GM21825 (cell line): ENCODE results near the gene MUC13.
"Not testable (repeated sequence)": the region's sequence is repeated elsewhere in the genome, so short reads cannot be mapped to it uniquely, and the experiment has no call there.

Experiments
- ATAC-seq: cut with Tn5 transposase; IDR thresholded peaks from one replicate; pipeline ENCODE4 v1.9.1; 2021; ENCODE audit warnings: mild to moderate bottlenecking, moderate library complexity; ENCODE audit not compliant: unreplicated experiment

The MUC13 gene, protein sequence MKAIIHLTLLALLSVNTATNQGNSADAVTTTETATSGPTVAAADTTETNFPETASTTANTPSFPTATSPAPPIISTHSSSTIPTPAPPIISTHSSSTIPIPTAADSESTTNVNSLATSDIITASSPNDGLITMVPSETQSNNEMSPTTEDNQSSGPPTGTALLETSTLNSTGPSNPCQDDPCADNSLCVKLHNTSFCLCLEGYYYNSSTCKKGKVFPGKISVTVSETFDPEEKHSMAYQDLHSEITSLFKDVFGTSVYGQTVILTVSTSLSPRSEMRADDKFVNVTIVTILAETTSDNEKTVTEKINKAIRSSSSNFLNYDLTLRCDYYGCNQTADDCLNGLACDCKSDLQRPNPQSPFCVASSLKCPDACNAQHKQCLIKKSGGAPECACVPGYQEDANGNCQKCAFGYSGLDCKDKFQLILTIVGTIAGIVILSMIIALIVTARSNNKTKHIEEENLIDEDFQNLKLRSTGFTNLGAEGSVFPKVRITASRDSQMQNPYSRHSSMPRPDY

DNA sequence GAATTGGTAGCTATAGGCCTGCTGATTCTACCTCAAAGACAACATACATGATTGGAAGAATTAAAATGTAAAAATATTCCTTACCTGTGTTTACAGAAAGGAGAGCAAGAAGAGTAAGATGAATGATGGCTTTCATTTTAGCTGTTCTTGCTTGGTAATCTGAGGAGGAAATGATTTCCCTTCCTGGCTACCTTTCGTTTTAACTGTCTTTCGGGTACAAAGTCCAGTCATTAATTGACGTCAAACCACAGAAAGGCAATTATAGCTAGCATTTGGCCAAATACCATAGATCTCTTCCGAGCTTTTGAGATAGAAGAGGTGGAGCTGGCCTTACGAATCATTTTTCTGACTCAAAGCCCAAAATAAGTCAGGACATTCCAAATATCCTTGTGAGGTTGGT lies at the start of gene MUC13:
Gene MUC13, minus strand, starts transcription at position 175 of the 400 bp plus-strand sequence. Its CDS starts 39 bp downstream, at position 136.
- ATAC-seq = no peak

DNA sequence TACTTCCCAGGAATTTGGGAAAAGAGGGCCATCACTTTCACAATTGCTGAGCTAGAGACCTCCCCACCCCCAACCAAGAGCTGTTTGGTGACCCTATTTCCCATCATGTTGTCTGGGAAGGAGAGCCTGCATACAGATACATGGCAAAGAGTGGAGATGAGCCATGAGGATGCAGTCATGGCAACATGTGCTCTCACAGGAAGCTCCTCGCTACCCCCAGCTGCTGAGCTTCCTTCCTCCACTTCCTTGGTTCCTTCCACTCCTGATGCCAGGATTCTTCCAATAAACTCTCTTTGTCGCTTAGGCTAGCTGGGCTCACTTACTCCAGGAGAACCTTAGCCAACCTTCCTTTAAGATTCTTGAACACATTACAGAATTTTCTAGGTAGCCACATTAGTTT lies 48.3 kb upstream of the MUC13 start:
- no peak for ATAC-seq

DNA sequence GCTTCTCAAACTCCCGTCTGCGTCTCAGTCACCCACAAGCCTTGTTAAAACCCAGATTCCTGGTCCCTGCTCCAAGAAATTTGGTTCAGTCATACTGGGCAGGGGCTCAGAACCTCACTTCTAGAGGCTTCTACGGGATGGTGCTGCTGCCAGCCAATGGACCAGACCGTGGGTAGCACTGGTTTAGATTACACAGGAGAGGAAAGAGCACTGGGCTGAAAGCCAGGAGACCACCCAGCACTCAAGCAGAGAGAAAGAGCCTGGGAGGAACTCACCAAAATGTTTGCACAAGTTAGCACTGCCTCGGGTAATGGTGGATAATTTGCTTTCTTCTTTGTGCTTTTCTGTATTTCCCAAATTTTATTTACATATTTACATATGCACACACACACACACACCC lies 46.9 kb upstream of the MUC13 start:
- ATAC-seq = no peak

DNA sequence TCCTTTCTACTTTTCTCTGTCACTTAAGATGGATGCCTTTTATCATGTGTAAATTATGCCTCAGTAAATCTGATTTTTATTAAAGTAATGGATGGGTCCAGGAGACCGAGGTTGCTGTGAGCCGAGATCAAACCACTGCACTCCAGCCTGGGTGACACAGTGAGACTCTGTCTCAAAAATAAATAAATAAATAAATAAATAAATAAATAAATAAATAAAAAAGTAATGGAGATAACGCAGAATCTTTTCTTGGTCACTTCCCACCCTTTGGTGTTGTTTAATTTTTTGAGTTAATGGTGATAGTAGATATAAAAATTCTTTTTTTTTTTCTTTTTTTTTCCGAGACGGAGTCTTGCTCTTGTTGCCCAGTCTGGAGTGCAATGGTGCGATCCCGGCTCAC lies 44.1 kb upstream of the MUC13 start:
- no peak for ATAC-seq

DNA sequence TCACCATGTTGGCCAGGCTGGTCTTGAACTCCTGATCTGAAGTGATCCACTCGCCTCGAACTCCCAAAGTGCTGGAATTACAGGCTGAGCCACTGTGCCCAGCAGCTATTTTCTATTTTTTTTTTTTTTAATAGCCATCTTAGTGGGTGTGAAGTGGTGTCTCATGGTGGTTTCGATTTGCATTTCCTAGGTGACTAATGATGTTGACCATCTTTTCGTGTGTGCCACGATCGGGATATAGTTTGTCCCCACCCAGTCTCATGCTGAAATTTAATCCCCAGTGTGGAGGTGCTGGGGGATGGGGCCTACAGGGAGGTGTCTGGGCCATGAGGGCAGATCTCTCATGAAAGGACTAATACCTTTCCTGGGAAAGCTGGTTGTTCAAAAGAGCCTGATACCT lies 41.8 kb upstream of the MUC13 start:
- no peak for ATAC-seq

DNA sequence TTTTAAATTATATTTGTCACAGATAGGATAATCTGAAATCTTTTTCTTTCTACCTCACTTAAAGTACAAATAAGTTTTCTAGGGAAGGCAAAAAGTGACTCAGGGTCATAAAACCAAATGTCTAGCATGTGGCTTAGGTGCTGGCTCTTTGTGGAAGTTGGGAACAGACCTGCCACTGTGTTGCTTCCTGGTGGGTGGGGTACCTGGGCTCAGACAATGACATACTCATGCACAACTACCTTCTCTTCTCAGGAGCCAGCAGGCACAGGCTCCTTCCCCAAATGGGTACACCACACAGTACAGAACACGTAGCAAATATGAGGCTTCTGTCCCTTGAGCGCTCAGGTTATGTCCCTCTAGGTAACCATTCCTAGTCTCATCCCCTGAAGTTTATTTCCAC lies 40.1 kb upstream of the MUC13 start:
- ATAC-seq = no peak

DNA sequence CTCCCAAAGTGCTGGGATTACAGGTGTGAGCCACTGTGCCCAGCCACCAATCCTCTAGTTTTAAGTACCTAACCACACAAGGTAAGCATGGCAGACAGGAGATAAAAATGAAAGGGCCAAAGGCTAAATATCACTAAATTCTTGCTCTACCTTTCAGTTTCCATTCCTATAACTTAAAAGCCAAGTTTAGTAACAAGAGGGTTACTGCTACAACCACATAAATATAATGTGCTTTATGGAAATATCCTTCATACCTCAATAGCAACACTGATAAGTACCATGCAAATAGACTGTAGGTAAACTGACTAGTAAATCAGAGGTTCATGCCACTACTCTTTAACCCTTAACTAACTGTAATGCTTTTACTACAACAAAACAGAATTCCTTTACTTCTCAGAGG lies 38.7 kb upstream of the MUC13 start:
- no peak for ATAC-seq

DNA sequence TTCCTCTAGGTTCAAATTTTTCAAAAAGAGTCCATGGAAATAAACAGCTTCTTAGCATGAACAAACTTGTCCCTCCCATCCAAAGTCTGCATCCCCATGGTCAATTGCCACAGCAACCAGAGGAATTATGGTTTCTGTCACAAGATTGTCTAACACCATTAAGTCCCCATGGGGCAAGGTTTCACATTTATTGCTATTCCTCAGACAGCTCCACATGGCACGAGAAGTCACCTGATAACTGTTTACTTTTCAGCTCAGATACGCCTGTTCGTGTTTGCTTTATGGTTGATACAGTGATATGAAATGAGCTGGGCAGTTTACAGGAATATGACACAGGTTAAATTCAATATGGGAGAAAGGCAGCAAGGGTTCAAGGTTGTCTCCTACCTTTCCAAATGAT lies 37.9 kb upstream of the MUC13 start:
- no peak for ATAC-seq

DNA sequence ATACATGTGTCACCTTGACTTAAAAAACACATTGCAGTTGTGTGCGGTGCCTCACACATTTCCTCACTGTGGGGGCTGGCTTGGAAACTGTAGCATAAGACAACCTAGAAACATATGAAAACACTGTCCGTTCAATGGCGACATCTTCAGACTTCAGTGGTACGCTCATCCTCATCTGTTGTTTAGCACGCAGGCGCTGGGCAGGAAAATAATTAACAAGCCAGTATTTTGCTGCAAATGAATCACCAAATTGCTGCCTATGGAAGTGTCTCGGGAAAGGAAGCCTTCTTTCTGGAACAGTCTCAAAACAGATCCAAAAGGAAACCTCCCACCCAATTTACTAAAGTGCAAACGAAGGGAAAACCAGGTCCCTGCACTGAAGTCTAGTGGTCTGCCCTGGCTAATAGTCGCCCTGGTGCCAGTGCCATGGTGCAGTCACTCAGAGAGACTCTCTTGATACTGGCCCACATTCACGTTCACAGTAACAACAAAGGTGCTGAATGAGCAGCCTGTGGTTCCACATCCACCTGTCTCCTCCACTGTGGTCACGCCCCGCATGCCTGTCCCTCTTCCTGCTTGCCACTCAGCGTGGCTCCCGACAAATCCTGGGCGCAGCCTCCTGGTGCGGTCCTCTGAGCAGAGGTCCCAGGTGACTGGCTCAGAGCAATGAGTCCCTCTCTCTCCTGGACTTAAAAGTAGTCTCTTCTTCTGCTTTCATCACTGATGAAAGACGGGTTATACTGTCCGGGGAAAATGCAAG lies 35.6 kb upstream of the MUC13 start:
- no peak for ATAC-seq

DNA sequence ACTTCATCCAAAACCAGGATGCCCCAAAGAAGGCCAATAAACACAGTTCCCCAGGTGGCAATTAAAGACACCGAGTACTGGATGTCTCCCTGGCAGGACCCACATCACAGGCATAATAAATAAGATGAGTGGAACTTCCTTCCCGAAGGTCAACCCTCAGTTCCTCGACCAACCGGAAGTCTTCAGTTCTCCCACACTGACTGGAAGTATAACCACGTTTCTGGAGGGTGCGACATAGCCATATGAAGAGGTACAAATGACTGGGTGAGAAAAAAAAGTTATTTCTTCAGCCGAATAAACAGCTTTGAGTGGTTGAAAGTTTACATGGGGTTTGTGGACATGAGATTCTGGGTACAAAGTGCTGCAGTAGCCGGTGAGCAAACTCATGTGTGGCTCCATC lies 34.6 kb upstream of the MUC13 start:
- no peak for ATAC-seq

DNA sequence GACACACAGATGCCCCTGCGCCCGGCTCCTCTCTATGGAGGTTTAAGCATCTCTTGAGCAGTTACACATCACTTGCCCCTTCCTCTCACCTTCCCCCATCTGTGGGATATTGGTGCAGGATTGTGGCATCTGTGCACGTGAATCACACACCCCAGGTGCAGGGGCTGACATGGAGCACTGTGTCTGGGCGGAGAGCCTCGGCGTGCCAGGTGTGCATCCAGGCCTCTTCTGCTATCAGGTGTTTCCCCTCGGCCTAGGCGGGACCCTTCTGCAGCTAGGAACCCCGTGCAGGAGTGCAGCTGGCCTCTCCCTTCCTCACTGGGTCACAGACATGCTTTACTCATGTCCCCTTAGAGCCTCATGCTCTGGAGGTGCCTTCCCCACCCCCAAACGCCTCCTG lies 33.4 kb upstream of the MUC13 start:
- no peak for ATAC-seq

DNA sequence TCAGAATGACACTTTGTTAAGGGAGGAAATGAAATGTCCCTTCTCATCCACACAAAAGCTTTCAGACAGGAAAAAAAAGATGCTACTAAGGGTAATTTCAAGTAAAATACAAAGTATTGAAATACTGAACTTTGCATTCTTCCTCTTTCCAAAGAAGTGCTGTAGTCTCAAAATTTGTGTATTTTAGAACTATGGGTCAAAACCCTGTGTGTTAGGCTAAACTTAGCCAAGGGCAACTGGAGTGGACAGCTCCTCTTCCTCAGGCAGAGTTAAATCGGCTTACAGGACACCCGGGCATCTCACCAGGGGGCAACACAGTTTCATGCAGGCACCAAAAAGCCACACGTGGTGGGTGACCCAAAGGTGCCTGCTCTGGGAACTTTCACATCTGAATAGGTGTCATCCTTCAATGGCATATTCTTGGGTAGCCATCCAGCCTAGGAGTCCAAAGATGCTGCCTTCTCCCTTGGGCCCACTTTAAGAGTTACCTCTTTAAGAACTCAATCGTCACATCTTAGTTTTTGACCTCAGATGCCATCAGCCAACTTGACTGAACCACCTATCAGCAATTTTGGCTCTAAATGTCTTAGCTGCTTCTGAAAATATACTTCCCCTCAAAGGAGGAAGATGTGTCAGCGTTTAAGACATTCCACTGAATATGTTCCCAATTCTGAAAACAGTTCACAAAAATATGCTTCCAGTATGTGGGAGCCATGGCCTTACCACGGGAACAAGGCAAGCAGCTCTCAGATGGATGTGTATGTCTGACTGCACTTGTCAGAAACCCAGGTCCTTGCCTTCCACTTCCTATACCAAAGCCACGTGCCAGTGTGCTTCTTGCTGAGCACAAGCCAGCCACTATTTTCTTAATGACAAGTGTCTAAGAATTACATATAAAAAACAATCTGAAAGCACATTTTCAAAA lies 32.2 kb upstream of the MUC13 start:
- no peak for ATAC-seq

DNA sequence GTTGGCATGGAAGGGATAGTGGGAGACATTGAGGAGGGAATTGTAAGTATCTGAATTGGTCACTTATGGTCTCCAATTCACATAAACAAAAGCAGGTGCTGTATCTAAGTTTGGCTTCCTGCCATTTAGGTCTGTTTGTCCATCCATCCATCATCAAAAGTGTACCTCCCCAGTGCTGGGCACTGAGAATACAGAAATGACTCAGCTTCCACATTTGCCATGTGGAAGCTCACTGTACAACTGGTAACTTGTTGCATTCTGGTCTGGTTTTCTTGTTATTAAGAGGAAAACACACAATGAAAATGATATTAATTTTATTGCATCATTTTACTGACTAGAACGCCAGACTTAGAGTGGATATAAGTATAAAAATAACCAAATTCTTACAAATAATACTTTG lies 30.9 kb upstream of the MUC13 start:
- no peak for ATAC-seq

DNA sequence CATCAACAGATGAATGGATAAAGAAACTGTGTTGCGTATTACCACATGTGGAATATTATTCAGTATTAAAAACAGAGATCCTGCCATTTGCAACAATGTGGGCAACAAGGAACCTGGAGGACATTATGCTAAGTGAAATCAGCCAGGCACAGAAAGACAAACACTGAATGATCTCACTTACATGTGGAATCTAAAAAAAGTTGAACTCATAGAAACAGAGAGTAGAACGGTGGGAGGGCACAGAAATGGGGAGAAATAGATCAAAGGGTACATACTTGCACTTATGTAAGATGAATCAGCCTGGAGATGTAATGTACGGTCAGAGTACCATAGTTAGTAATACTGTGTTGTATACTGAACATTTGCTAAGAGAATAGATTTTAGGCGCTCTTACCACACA lies 29.8 kb upstream of the MUC13 start:
- ATAC-seq = no peak

DNA sequence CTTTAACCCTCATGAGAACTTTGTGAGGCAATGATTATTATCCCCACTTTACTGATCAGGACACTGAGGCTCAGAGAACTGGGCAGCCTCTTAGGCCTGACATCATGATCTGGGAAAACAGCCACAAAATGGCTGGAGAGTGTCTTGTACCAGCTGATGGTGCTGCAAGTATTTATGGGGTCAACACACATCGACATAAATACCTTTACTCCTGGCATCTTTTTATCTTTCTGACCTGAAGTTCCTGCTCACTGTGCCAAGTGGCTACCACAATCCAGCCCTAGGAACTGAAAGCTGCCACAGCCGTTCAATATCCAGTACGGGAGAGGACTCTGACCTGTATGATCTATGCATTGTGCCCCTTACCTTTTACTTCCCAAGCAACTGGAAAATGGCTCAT lies 29.2 kb upstream of the MUC13 start:
- no peak for ATAC-seq

DNA sequence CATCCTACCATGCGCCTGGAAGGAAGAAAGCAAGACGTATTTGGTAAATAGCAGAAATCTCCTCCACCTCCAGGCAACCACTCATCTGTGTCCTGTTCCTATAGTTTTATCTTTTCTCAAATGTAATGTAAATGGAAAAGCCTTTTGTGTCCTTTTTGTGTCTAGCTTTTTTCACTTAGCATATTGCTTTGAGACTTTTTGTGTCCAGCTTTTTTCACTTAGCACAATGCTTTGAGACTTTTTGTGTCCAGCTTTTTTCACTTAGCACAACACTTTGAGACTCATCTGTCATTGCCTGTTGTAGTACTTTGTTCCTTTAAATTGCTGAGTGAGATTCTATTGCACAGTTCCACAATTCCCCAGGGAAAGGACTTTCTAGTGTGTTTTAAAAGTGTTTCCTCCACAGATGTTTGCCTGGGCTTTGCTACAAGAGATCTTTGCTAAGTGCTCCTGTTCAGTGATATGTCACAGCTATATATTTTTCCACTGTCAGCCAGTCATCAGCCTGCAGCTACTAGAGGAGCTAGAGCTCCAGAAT lies 27.9 kb upstream of the MUC13 start:
- no peak for ATAC-seq

DNA sequence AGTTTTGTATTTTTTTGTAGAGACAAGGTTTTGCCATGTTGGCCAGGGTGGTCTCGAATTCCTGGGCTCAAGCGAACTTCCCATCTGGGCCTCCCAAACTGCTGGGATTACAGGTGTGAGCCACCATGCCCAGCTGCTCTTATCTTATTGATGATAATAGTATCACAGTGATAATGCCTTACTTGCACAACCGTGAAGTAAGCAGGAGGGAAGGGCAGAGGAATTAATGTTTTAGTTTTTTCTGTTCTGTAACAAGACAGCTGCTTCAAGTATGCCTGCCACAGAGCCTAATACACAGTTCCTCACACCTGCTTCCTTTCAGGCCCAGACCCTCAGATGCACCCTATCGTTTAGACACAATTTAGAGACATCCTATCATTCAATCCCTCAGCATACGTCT lies 26.1 kb upstream of the MUC13 start:
- ATAC-seq = no peak

DNA sequence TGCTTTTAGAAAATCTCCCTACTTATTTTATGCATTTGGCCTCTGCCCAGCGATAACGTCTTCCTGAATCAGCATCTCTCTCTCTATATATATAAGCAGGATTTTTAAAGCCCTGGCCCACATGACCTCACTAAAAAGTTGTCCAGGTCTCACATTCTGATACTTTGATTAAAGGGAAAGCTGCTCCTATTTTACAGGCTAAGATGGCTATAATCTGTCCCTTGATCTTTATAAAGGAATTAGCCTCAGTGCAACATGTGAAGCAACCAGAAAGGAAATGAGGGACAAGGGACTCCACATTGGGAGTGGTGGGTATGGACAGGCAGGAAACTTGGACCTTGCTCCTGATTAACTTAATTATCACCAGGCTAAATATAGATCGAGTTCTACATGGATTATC lies 25.6 kb upstream of the MUC13 start:
- ATAC-seq = no peak

DNA sequence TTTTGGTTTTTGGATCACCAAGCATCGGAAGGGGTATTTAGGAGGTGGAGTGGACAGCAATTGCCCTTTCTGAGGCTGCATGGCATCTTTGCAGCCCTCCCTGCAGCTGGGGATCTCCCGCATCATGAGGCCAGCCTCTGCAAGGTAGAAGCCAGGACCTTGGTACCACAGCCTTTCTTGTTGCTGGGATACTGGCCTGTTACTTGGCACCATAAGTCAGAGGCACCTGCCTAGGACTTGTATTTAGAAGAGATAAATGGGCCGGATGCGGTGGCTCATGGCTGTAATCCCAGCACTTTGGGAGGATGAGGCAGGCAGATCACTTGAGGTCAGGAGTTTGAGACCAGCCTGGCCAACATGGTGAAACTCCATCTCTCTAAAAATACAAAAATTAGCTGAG lies 23.4 kb upstream of the MUC13 start:
- ATAC-seq = not testable (repeated sequence)

DNA sequence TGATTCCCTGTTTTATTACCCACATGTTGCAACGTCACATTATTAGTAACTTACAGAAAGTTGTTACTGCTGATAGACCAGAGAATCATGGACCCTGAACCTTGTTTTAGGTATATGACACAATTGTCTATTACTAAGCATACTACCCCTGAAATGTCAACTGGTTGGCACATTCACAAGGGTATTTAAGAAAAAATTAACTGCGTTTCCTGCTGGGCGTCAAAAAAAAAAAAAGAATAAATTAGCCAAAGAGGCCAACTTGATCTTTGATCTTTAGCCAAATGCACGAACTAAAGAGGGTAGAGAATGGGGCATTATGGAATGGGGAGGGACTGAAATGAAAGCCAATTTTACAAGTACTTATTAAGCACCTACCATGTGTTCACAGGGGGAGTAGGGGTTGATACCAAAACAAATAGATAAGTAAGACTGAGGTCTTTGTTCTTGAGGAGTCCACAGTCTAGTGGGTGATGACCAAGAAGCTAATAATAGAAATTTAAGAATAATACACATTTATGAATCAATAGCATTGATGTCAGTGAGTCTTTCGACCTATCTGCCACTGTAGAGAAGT lies 17.8 kb upstream of the MUC13 start:
- no peak for ATAC-seq
